Transverse colon (tissue), 4 donors: ENCODE data around the gene RSPRY1. TPM values are rescaled to one million over a fixed set of nuclear protein-coding genes. Genes with fewer than 3 reads are reported as not detected.

Experiments used
- DNase-seq: peaks from one replicate; pipeline ENCODE4 v3.0.0-alpha.2; 2019
- H3K27ac ChIP-seq, 4 donors: fragments of 200-600 bp; sonication (generic); 2 replicates each; pipeline ENCODE4 v1.5.1; 2016 to 2018; ENCODE audit warnings: inconsistent platforms in 4 of 4
- H3K27me3 ChIP-seq: fragments of 200-600 bp; sonication (generic); 2 replicates; pipeline ENCODE4 v1.5.1; 2017; ENCODE audit warnings: inconsistent platforms
- H3K36me3 ChIP-seq, 4 donors: fragments of 200-600 bp; sonication (generic); 2 replicates each; pipeline ENCODE4 v1.5.1; 2017 to 2019; ENCODE audit warnings: inconsistent platforms in 4 of 4
- H3K4me1 ChIP-seq, 4 donors: fragments of 200-600 bp; sonication (generic); 2 replicates each; pipeline ENCODE4 v1.5.1; 2017 to 2020; ENCODE audit warnings: inconsistent platforms in 4 of 4
- H3K4me3 ChIP-seq, 4 donors: fragments of 200-600 bp; sonication (generic); 1 replicate in 1 of 4; 2 replicates in 3 of 4; pipeline versions ENCODE4 v1.5.1 to v1.6.1; 2017 to 2019; ENCODE audit warnings: inconsistent platforms in 4 of 4
- H3K9me3 ChIP-seq, 2 donors: fragments of 200-600 bp; sonication (generic); 2 replicates each; pipeline ENCODE4 v1.5.1; 2017 to 2019; ENCODE audit warnings: inconsistent platforms in 2 of 2
- EP300 ChIP-seq: sonication (generic); formaldehyde crosslinking; IDR thresholded peaks from one replicate; pipeline ENCODE4 v1.6.1; 2017; ENCODE audit warnings: antibody characterized with exemption, low read depth
- POLR2A ChIP-seq: fragments of 450-650 bp; IDR thresholded peaks from one replicate; pipeline ENCODE4 v1.6.1; 2016; ENCODE audit warnings: antibody characterized with exemption, mild to moderate bottlenecking, moderate library complexity
- POLR2AphosphoS5 ChIP-seq, 3 donors: sonication (generic); formaldehyde crosslinking; IDR thresholded peaks; one replicate each; pipeline ENCODE4 v1.6.1; 2016; ENCODE audit warnings: antibody characterized with exemption in 3 of 3
- WGBS, 2 donors: methylation state at CpG; one replicate each; pipeline ENCODE4 v1.1.5; 2018; ENCODE audit warnings: low coverage in 1 of 2; 5-methylcytosine and 5-hydroxymethylcytosine counted together
- in situ Hi-C, 4 donors: fragments of 200-750 bp; cut with MboI; loops; one replicate each; pipeline versions ENCODE4 v1.15.0 to v1.15.1; 2017; ENCODE audit warnings: low sequenced_read_pairs in 3 of 4, low pct_ligation_motif_present in 1 of 4, low pct_unique_long_range_greater_than_20kb in 1 of 4
- intact Hi-C: fragments of 100-400 bp; cut with DNase I; formaldehyde crosslinking; loops from one replicate; pipeline ENCODE4 v1.15.1; 2023; ENCODE audit warnings: low total_unique reads
- total RNA-seq, 4 donors: library from RNA; depleted of rRNA; stranded (reverse); fragments of >200 nt; gene quantifications; one replicate each; pipeline ENCODE4 v1.1.0, GENCODE V29; 2016
- TF ChIP-seq, protein P1 (sequence below), 5 experiments: fragments of 200-600 bp in 3 of 5; fragments of 450-650 bp in 2 of 5; sonication (generic) in 3 of 5; IDR thresholded peaks; 1 replicate in 2 of 5; 2 replicates in 3 of 5; pipeline ENCODE4 v1.5.1; 2016 to 2017; ENCODE audit warnings: antibody characterized with exemption in 5 of 5, inconsistent platforms in 3 of 5, mild to moderate bottlenecking in 2 of 5, moderate library complexity in 1 of 5

The RSPRY1 gene
- 10 to 100 TPM; 17.1 to 58.4 (median 44.5) TPM for total RNA-seq

DNA sequence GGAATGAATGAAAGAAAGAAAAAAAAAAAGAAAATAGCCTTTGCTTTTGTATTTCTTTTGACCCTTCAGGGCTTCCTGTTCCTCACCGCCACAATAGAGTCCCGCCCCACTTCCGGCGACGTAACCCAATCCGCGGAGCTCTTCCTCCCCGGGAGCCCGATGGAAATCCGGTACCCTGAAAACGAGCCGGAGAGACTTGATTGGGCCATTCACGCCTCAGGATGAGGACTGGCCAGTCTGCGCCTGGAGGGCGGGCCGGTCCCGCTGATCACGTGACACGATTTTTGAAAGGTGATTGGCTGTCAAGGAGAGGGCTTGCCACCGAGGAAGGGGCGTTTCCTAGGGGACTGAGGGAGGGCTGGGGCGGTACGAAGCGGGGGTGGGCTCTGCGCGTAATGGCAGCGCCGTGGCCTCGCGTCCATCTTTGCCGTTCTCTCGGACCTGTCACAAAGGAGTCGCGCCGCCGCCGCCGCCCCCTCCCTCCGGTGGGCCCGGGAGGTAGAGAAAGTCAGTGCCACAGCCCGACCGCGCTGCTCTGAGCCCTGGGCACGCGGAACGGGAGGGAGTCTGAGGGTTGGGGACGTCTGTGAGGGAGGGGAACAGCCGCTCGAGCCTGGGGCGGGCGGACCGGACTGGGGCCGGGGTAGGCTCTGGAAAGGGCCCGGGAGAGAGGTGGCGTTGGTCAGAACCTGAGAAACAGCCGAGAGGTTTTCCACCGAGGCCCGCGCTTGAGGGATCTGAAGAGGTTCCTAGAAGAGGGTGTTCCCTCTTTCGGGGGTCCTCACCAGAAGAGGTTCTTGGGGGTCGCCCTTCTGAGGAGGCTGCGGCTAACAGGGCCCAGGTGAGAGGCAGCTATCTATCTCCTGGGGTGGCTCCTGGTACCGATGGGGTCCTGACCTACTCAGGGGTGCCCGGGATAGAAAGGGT, at the start of gene RSPRY1, which contains the start of gene PSME3IP1:
TSS of gene RSPRY1 (plus strand) at position 385 of the 927 bp plus-strand sequence. CDS start 18,330 bp downstream, outside the sequence.
TSS of gene PSME3IP1 (minus strand) at position 95 of the 927 bp plus-strand sequence. CDS start 12,185 bp downstream, outside the sequence.
- peak; percentile 98 for DNase-seq
- Histone ChIP-seq H3K27me3 (no peaks in the 10 kb centered on the region), H3K36me3 (no peaks in the 10 kb centered on the region), H3K9me3 (no peaks in the 10 kb centered on the region), H3K4me1 (peaks cover 7 to 50% (median 26%) of the 10 kb centered on the region in 4 donors), H3K27ac (peak within 1 kb of the TSS; percentile 97 to 99 (median 98)), H3K4me3 (peak within 1 kb of the TSS; percentile 78 to 100 (median 92))
- in situ Hi-C loops: no loop called here
- 0% methylated on average over 16 to 51 of the region's 64 CpGs for WGBS, 2 donors
- intact Hi-C loops: no loop called here
- no peak for TF ChIP-seq EP300
- TF ChIP-seq, protein P1, sequence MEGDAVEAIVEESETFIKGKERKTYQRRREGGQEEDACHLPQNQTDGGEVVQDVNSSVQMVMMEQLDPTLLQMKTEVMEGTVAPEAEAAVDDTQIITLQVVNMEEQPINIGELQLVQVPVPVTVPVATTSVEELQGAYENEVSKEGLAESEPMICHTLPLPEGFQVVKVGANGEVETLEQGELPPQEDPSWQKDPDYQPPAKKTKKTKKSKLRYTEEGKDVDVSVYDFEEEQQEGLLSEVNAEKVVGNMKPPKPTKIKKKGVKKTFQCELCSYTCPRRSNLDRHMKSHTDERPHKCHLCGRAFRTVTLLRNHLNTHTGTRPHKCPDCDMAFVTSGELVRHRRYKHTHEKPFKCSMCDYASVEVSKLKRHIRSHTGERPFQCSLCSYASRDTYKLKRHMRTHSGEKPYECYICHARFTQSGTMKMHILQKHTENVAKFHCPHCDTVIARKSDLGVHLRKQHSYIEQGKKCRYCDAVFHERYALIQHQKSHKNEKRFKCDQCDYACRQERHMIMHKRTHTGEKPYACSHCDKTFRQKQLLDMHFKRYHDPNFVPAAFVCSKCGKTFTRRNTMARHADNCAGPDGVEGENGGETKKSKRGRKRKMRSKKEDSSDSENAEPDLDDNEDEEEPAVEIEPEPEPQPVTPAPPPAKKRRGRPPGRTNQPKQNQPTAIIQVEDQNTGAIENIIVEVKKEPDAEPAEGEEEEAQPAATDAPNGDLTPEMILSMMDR (IDR thresholded peaks at IDR 0.05): no peak
- peak; percentile 89 to 95 (median 91) for TF ChIP-seq POLR2AphosphoS5 (IDR thresholded peaks at IDR 0.05)
- TF ChIP-seq POLR2A: peak; percentile 92

DNA sequence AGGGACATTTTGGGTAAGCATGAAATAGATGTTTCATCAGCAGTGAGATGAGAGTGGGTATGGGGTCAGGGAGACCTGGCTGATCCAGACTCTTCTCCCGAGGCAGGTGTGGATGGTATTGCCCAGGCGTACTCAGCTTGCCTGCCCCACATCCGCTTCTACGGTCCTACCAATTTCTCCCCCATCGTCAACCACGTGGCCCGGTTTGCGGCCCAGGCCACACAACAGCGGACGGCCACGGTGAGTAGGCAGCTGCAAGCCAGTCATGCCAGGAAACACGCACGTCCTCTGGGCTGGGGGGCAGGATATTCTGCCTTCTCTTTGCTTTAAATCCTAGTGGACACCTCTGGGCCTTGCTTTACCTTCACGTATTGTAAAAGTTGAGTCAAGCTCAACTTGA, 49.1 kb upstream of the RSPRY1 start:
- peaks cover 22 to 54% (median 47%) of the 10 kb centered on the region in 4 donors for H3K4me1 ChIP-seq
- no peaks in the 10 kb centered on the region for H3K9me3 ChIP-seq
- 67 to 89% methylated on average over 3 to 14 of the region's 14 CpGs for WGBS, 2 donors
- H3K36me3 ChIP-seq: no peaks in the 10 kb centered on the region
- intact Hi-C loops (no loop called here), in situ Hi-C loops (no loop called here)
- no peaks in the 10 kb centered on the region for H3K27me3 ChIP-seq
- no peak overlapping the region for H3K4me3 ChIP-seq
- TF ChIP-seq EP300 (no peak), POLR2A (no peak), POLR2AphosphoS5 (IDR thresholded peaks at IDR 0.05) (no peak)
- TF ChIP-seq, protein P1 (IDR thresholded peaks at IDR 0.05): no peak
- no peak for DNase-seq
- no peak overlapping the region for H3K27ac ChIP-seq

DNA sequence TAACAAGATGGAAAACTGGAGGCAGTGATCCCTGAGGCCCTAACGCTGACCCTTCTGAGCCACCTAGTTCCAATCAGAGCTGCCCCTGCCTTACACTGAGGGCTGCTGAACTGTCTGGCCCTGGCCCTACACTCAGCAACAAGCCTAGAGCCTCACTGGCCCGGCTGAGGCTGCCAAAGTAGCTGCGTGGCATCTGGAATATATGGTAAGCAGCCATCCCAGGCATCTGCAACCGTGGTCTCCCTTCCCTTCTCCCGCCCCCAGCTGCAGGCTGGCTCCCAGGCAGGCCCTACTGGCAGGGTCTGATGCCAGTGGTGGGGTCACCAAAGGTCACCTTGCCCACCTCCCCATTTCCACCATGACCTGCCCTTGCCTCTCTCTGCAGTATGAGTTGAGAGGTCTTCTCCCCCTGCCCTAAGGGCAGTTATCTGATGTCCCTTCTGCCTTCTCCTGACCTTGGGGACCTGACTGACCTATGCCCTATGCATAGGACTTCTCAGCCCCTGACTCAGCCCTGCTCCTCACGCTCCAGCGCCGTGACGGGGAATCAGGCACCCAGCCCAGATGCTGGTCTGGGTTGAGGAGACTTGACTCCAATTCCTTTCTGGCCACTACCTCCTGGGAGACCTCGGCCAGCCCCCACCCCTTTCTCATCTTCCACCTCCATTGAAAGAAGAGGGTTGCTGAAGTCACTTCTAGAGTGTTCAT, 48.4 kb upstream of the RSPRY1 start:
- H3K27me3 ChIP-seq: no peaks in the 10 kb centered on the region
- H3K36me3 ChIP-seq: no peaks in the 10 kb centered on the region
- in situ Hi-C loops: no loop called here
- intact Hi-C loops: no loop called here
- TF ChIP-seq POLR2AphosphoS5 (IDR thresholded peaks at IDR 0.05) (no peak), EP300 (no peak), POLR2A (no peak)
- TF ChIP-seq, protein P1 (IDR thresholded peaks at IDR 0.05): no peak
- no peaks in the 10 kb centered on the region for H3K9me3 ChIP-seq
- 84% methylated on average over 10 of the region's 10 CpGs; no CpG with 5 or more reads in 1 of the 2 donors for WGBS, 2 donors
- H3K27ac ChIP-seq: no peak overlapping the region
- no peak overlapping the region for H3K4me3 ChIP-seq
- H3K4me1 ChIP-seq: peaks cover 15 to 56% (median 47%) of the 10 kb centered on the region in 4 donors
- DNase-seq: no peak
